NOMO-1 treated with dmso at 0.1 percent for 144 hours (cell line): ENCODE measurements around the gene ANKRD13B.

Experiments used
- DNase-seq: peaks from one replicate; lab custom pipeline; 2025; ENCODE audit not compliant: unreplicated experiment; lab: John Stamatoyannopoulos, UW

The ANKRD13B gene

GRCh38 chr17:29594519-29595090 is 1.7 kb downstream of the ANKRD13B start:
- DNase-seq: no peak

DNA sequence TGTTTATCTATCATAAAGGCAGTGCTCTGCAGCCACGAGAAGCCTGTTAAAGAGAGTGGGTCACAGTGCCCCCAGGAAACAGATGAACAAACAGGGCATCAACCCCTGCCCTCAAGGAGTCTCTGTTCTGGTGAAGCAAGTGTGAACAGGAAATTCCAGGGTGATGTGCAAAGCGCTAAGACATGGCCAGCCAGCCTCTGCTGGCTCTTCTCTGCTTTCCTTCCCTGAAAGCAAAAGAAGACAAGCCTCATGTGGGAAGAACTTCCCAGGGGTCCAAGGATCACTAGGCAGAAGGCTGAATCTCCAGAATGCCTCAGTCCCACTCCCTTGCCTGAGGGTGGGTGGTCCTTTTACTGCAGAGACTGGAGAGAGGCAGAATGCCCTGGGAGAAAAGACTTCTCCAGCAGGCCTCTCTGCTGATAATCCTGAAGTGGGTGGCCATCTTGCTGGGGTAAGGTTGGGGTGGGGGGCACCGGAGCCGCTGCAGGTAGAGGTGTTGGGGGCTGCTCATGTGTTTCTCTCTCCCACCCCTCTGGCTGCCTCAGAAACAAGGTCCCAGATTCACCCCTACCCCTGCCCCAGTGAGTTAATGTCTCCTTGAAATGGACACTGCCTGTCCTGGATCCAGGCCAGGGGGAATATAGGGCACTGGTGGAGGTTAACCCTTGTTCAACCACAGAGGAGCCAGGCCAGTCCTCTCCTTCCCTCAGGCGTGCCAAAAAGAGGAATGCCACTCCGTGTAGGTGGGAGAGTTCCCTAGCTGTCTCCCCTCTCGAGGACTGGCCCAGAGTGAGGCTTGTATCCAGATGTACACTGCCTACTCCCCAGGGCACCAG is 2.4 kb downstream of the ANKRD13B start:
- DNase-seq: no peak

DNA sequence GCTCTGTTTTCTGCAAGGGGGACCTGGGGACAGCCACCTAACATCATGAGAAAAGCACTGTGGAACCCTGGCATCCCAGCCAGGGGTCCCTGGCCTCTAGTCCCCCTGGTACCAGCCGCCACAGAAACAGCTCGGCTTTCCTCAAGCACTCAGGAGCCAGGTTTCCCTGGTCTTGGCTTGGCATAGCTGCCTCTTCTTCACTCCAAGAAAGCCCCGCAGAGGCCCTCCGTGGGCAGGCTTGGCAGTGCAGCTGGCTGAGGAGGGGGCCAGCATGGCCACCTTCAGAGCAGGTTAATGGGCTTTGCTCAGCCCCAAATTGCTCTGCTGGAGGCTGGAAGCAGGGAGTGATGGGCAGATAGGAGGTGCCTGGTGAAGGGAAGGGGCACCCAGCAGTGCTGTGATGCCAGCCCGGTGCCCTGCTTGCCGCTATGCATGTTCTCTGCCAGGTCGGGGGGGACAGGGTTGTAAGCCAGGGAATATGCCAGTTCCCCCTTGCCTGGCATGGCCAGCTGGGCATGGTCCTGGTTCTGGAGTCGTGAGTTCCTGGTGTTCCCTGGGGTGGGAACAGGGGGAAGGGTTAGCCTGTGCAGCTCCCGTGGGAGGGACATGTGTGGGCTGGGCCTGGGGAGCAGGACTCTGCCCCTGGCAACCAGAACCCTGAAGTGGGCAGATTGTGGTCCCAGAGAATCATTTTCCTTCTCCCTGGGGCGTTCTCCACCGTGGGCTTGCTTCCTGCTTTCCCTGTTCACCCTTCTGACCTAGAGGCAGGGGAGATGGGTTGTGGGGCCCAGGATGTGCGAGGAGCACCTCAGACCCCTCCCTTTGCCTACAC is 3.2 kb downstream of the ANKRD13B start:
- DNase-seq: no peak

GRCh38 chr17:29596811-29597210 is 3.9 kb downstream of the ANKRD13B start:
- no peak for DNase-seq

- DNase-seq: no peak
Measured at GRCh38 chr17:29597361-29598172, 4.6 kb downstream of the ANKRD13B start.

DNA sequence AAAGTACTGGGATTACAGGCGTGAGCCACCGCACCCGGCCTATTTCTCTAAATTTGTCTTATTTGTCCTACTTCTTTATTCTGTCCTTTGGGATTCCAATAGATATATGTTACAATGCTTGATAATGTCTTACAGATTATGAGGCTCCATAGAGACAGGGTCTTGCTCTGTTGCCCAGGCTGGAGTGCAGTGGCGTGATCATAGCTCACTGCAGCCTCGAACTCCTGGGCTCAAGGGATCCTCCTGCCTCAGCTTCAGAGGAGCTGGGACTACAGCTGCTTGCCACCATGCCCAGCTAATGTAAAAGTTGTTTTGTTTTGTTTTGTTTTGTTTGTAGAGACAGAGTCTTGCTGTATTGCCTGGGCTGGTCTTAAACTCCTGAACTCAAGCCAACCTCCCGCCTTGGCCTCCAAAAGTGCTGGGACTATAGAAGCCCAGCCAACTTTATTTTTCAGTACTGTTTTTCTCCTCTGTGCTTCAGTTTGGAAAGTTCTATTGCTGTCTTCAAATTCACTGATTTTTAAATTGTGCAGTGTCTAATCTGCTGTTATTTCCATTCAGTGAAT is 10.3 kb downstream of the ANKRD13B start:
- no peak for DNase-seq

DNA sequence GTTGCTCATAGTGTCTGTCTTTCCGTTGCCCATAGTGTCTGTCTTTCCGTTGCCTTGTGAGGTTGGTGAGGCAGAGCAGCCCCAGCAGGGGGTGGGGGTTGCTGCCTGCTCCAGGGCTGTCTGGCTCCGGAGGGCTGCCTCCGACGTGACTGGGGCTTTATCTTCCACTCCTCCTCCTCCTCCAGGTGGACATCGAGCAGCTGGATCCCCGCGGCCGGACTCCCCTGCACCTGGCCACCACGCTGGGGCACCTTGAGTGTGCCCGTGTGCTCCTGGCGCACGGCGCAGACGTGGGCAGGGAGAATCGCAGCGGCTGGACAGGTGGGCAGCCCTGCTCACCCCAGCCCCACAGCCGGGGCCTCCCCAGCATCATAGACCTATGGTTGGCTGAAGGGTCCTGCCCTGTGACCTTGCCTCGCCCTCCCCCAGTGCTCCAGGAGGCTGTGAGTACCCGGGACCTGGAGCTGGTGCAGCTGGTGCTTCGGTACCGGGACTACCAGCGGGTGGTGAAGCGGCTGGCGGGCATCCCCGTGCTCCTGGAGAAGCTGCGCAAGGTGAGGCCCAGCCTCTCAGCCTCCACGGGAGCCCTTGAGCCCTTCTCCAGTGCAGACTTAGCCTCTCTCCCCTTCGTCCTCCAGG is 14.7 kb downstream of the ANKRD13B start:
- no peak for DNase-seq

GRCh38 chr17:29608986-29609385 is 16.1 kb downstream of the ANKRD13B start:
- no peak for DNase-seq

DNA sequence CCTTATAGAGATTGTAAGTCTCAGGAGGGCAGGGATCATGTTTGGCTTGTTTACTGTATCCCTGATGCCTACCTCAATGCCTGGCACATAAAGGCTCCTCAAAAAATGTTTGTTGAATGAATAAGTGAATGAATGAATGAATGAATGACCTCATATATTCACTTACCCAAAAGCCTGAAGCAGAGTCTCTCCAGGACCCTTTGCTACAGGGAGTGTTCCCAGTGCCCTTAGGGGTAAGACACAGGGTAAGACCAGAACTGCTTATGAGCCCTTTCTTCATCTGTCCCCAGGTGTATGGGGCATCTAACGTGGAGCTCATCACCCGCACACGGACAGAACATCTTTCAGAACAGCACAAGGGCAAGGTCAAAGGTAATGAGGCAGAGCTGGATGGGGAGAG is 17.5 kb downstream of the ANKRD13B start:
- DNase-seq: no peak

DNA sequence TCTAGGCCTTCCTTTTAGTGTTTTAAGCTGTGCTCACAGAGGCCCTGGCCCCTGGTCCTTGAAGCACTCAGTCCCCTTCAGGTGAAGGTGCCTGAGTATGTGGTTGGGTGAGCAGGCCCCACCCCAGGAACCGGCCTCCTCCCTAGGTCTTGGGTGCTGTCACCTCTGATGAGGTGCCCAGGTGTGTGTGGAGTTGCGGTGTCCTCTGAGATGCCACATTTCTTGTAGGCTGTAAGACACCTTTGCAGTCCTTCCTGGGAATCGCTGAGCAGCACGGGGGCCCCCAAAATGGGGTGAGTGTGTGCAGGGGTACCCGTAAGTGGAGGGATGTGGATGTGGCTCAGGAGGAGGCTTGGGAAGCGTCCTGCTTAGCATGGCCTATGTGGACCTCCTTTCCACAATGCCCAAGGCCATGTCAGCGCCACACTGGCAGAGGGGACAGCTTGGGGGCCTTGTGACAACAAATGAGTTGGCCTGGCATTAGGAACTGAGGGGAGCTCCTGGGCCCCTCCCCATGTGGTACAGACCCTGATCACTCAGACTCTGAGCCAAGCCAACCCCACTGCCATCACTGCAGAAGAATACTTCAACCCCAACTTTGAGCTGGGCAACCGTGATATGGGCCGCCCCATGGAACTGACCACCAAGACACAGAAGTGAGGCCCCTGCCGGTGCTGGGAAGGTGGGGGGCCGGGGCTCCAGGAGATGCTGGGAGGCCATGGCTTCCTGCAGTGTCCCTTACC is 18.6 kb downstream of the ANKRD13B start:
- DNase-seq: no peak

DNA sequence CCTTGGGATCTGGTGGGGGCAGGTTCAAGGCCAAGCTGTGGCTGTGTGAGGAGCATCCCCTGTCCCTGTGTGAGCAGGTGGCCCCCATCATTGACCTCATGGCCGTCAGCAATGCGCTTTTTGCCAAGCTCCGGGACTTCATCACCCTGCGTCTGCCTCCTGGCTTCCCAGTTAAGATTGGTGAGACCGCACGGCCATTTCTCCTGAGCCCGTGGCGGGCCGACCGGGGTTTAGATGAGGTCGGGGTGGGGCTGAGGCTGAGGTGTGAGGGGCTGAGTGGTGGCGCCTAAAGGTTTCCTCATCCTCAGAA is 19.1 kb downstream of the ANKRD13B start:
- no peak for DNase-seq

DNA sequence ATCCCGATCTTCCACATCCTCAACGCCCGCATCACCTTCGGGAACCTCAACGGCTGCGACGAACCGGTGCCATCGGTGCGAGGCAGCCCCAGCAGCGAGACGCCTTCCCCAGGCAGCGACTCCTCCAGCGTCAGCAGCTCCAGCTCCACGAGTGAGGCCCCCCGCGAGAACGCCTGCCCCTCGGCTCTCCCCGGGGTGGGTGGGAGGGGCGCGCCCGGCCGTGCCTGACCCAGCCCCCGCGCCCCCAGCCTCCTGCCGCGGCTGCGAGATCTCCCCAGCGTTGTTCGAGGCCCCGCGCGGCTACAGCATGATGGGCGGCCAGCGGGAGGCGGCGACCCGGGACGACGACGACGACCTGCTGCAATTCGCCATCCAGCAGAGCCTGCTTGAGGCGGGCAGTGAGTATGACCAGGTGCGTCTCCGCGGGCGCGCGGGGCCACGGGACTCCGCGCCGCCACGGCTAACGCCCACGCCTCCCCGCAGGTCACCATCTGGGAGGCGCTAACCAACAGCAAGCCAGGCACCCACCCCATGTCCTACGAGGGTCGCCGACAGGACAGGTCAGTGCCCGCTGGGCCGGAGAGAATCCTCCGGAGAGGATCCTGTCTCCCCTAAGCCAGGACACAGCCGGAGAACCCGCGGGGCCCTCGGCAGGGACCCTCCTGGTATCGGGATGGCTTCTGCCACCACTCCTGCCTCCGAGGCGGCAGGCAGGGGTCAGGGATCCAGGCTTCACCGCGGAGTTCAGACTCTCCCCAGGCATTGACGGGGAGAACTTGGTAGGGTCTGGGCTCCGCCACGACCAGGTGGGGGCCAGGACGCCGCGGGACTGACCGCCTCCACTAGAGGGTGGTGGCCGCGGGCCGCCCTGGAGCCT is 19.7 kb downstream of the ANKRD13B start:
- no peak for DNase-seq

DNA sequence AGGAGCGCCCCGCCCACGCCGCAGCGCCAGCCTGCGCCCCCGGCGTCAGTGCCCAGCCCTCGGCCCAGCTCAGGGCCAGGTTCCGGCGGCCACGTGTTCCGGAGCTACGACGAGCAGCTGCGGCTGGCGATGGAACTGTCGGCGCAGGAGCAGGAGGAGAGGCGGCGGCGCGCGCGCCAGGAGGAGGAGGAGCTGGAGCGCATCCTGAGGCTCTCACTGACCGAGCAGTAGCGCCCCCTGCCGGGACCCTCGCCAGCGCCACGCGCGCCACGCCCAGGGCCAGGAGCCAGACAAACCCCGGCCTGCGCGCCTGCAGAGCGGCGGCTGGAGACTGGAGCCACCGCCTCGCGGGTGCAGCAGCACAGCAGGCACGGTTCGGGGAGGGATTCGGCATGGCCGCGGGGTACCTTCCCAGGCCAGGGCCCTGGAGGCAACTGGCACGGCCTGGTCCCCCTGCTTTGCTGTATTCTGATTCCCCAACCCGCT is 20.5 kb downstream of the ANKRD13B start:
- DNase-seq: peak; percentile 77

DNA sequence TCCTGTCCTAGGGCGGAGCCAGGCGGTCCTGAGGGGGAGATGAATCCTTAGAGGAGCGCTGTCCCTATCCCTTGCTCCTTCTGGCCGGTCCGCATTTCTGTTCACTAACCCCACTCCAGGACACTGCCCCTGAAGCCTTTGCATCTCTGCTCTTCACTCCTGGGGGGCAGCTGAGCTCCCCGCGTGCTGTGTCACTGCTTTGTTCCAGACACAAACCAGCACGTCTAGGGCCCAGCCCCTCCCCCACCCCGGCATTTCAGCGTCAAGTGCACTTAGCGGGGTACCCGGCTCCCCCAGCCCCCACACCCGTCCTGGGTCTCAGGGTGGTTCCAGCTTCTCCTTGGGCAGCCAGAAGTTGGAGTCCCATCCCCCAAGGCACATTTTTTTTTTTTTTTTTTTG is 20.9 kb downstream of the ANKRD13B start:
- no peak for DNase-seq

DNA sequence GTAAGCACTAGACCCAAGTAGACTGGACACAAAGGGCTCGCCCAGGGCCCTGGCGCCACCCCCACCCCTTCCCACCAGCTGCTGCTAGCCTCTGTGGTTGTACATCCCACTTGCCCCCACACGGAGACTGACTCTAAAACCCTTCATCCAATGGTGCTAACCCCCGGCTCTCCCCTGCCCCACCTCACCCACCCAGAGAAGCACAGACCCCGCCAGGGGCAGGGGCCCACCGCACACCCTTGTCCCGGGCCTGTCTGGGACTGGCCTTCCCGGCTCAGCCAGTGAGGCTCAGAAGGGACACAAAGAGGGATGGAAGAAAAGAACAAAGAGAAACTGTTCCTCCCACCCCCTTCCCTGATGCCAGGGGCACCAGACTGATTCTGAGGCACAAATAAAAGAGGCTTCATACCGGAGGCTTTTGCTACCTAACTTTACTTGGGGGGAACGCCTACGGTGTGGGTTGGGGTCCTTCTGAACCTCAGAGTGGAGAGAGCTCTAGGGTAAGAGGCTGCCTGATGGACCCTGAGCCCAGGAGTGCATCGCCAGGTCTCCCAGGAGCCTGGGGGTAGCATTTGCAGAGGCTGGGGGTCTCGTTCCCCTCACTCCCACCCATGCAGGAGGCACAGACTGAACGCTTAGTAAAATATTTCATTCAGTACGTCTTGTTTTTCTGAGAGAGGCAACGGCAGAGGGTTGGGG is 21.6 kb downstream of the ANKRD13B start:
- DNase-seq: no peak

- peak; percentile 15 for DNase-seq
Measured at GRCh38 chr17:29615048-29615385, 22.1 kb downstream of the ANKRD13B start.

DNA sequence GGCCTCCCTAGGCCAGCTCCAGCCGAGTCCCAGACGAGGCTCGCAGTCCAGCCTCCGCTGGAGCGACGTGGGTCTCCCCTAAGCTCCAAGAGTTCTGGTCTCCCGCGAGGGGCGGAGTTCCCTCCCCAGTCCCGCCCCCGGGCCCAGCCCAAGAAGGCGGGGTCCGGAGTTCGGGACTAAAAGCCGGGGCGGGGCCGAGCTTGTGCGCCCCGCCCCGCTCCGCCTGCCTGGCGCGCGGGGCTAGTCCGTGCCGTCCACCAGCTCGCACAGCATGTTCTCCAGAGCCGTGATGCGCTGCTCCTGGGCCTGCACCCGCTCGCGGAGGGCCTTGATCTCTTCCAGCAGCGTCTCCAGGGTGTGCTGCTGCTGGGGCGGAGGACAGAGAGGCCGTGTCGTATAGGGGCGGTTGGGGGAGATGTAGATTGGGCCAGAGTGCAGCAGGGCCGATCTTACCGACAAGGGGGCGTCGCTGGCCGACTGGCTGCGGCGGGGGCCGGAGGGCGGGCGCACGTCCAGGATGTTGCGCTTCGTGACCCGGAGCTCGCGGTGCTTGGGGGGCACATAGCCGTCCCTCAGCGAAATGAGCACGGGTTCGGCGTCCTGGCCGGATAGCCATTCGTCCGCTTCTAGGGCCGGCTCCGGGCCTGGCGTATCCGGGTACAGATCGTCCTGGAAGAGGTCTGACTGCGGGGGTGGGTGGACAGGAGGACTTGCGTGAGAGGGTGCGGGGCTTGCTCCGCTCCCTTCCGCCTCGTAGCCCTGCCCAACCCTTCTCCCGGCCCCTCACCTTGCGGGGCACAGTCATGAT is 22.8 kb downstream of the ANKRD13B start:
- DNase-seq: peak; percentile 82
